ENCODE results near the gene BTN3A1.

Gene BTN3A1

GRCh38 chr6:26379740-26380139 lies 22.3 kb upstream of the BTN3A1 start:
- DNase-seq: no peak

GRCh38 chr6:26380256-26380655 lies 21.8 kb upstream of the BTN3A1 start:
- DNase-seq: no peak

- no peak for DNase-seq
Observed at GRCh38 chr6:26382121-26382520, 20.0 kb upstream of the BTN3A1 start.

GRCh38 chr6:26383624-26384417 lies 18.3 kb upstream of the BTN3A1 start:
- DNase-seq: no peak

GRCh38 chr6:26385734-26386125 lies 16.3 kb upstream of the BTN3A1 start:
- no peak for DNase-seq

- DNase-seq: no peak
Observed at GRCh38 chr6:26387565-26387964, 14.5 kb upstream of the BTN3A1 start.

- DNase-seq: no peak
Observed at GRCh38 chr6:26388014-26388413, 14.1 kb upstream of the BTN3A1 start.

GRCh38 chr6:26388441-26388840 lies 13.6 kb upstream of the BTN3A1 start:
- DNase-seq: no peak

GRCh38 chr6:26389349-26389894 lies 12.7 kb upstream of the BTN3A1 start:
- no peak for DNase-seq

GRCh38 chr6:26390531-26390930 lies 11.5 kb upstream of the BTN3A1 start:
- DNase-seq: no peak

- DNase-seq: no peak
Observed at GRCh38 chr6:26392932-26393636, 9.0 kb upstream of the BTN3A1 start.

GRCh38 chr6:26394289-26394688 lies 7.8 kb upstream of the BTN3A1 start:
- DNase-seq: no peak

- no peak for DNase-seq
Observed at GRCh38 chr6:26398555-26398954, 3.5 kb upstream of the BTN3A1 start.

- DNase-seq: no peak
Observed at GRCh38 chr6:26400626-26401025, 1.4 kb upstream of the BTN3A1 start.

GRCh38 chr6:26401389-26401986 lies 587 bp upstream of the BTN3A1 start:
- DNase-seq: no peak

GRCh38 chr6:26403893-26404292 lies 1.8 kb downstream of the BTN3A1 start:
- DNase-seq: no peak

- no peak for DNase-seq
Observed at GRCh38 chr6:26404546-26404945, 2.5 kb downstream of the BTN3A1 start.

GRCh38 chr6:26408828-26409730 lies 7.0 kb downstream of the BTN3A1 start:
- DNase-seq: no peak

GRCh38 chr6:26411751-26412150 lies 9.7 kb downstream of the BTN3A1 start:
- no peak for DNase-seq

GRCh38 chr6:26412228-26412627 lies 10.2 kb downstream of the BTN3A1 start:
- DNase-seq: no peak

- no peak for DNase-seq
Observed at GRCh38 chr6:26412954-26413353, 10.9 kb downstream of the BTN3A1 start.

- DNase-seq: no peak
Observed at GRCh38 chr6:26414281-26414680, 12.2 kb downstream of the BTN3A1 start.
